Epithelial cell of prostate (primary cell): ENCODE data around the gene ERVK3-1.

ENCODE experiments used
- DNase-seq: peaks from one replicate; pipeline ENCODE4 v3.0.0-alpha.2; 2011; ENCODE audit warnings: low read depth, low spot score
- H3K27ac ChIP-seq: fragments of 450-650 bp; 2 replicates; pipeline ENCODE4 v1.5.1; 2017; ENCODE audit warnings: mild to moderate bottlenecking

The ERVK3-1 gene

GRCh38 chr19:58356766-58357480 lies 51.7 kb downstream of the ERVK3-1 start:
- H3K27ac ChIP-seq: no peak overlapping the region
- DNase-seq: no peak

- no peak overlapping the region for H3K27ac ChIP-seq
Measured at GRCh38 chr19:58357481-58358145, 52.4 kb downstream of the ERVK3-1 start.

GRCh38 chr19:58361900-58362271 lies 56.7 kb downstream of the ERVK3-1 start:
- DNase-seq: no peak

More at GRCh38 chr19:58357481-58358145, 52.4 kb downstream of the ERVK3-1 start:
- no peak for DNase-seq

DNA sequence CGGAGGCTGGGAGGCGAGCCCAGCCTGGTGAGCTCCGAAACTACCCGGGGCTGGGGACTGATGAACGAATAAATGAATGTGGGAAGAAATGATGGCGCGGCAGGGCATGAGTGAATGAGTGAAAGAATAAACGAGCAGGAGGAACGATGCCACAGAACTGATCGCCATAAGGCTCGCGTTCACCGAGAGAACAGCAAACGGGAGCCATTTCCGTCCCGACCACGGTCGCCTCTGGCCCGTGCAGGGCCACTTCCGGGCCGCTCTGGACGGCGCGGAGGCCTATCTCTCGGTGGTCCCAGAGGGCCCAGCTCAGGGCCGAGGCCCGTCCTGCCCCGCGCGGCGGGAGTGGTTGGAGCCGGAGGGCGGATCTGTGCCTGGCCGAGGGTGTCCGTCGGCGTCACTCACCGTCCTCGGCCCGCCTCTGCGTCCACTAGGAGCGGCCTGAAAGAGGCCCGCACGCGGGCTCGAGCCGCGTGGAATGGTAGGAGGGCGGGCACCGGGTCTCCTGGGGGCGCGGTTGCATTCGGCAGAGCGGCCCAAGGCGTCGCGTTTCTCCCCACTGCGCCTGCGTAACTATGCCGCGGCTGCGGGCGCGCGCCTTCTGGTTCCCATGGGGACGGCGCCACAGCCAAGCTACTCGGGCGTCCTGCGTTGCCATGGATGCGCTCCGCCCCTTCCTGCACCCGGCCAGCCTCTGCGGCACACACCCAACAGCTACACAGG lies 57.3 kb downstream of the ERVK3-1 start, which contains the start of gene ZNF497:
TSS of gene ZNF497 (minus strand) at position 480 of the 723 bp plus-strand sequence. CDS start 5,116 bp downstream, outside the sequence.
- peak; percentile 64 for DNase-seq
- H3K27ac ChIP-seq: peak within 1 kb of the TSS; percentile 89

More at GRCh38 chr19:58361900-58362271, 56.7 kb downstream of the ERVK3-1 start:
- peak overlapping the region; percentile 89 for H3K27ac ChIP-seq

- H3K27ac ChIP-seq: no peak overlapping the region
- DNase-seq: no peak
Measured at GRCh38 chr19:58364146-58364545, 59.0 kb downstream of the ERVK3-1 start.
